GM12878 (cell line): Measurements from ENCODE around the gene TPCN2. TPM values are rescaled to one million over a fixed set of nuclear protein-coding genes. Genes with fewer than 3 reads are reported as not detected.

Source experiments
- BCL3 ChIP-seq: IDR thresholded peaks from 2 replicates; pipeline ENCODE4 v1.6.1; 2011; ENCODE audit warnings: borderline replicate concordance, low read depth, mild to moderate bottlenecking, moderate library complexity, low read length; ENCODE audit not compliant: insufficient read depth, poor library complexity, severe bottlenecking
- IRF4 ChIP-seq: IDR thresholded peaks from 2 replicates; pipeline ENCODE4 v1.6.1; 2011; ENCODE audit warnings: low read depth, low read length
- NR2C1 ChIP-seq: fragments of 450-650 bp; IDR thresholded peaks from 2 replicates; pipeline ENCODE4 v1.6.1; 2017; ENCODE audit warnings: antibody characterized with exemption, mild to moderate bottlenecking, moderate library complexity
- PBX3 ChIP-seq: IDR thresholded peaks from 2 replicates; pipeline ENCODE4 v1.6.1; 2011; ENCODE audit warnings: mild to moderate bottlenecking, low read depth, low read length, moderate library complexity; ENCODE audit not compliant: insufficient replicate concordance
- SREBF2 ChIP-seq: IDR thresholded peaks from 2 replicates; pipeline ENCODE4 v1.6.1; 2012; ENCODE audit warnings: mild to moderate bottlenecking, low read length
- SUPT20H ChIP-seq: IDR thresholded peaks from 2 replicates; pipeline ENCODE4 v1.6.1; 2011; ENCODE audit warnings: low read depth, mild to moderate bottlenecking, low read length, moderate library complexity, borderline replicate concordance; ENCODE audit not compliant: control insufficient read depth
- TBL1XR1 ChIP-seq: IDR thresholded peaks from 2 replicates; pipeline ENCODE4 v1.6.1; 2012; ENCODE audit warnings: low read depth, low read length, improper control_type of control experiment
- TCF12 ChIP-seq: IDR thresholded peaks from 2 replicates; pipeline ENCODE4 v1.6.1; 2011; ENCODE audit warnings: low read depth, mild to moderate bottlenecking, low read length
- TCF3 ChIP-seq: IDR thresholded peaks from 2 replicates; pipeline ENCODE4 v1.6.1; 2012; ENCODE audit warnings: low read depth, mild to moderate bottlenecking, low read length, borderline replicate concordance; ENCODE audit not compliant: insufficient read depth
- ZNF687 ChIP-seq: fragments of 450-650 bp; IDR thresholded peaks from 2 replicates; pipeline ENCODE4 v1.6.1; 2017; ENCODE audit warnings: mild to moderate bottlenecking, moderate library complexity
- polyA plus RNA-seq, 11 experiments: library from polyadenylated mRNA; depleted of rRNA in 4 of 11; unstranded in 6 of 11; stranded (reverse) in 5 of 11; fragments of >200 nt; fragmentation: Nextera tagmentation in 4 of 11; fragmentation: Illumina TruSeq in 1 of 11; extraction: Ambion mirVana in 4 of 11; extraction: Trizol in 1 of 11; gene quantifications; 1 replicate in 1 of 11; 2 replicates in 10 of 11; pipeline versions ENCODE4 v1.2.1 to v1.2.3, GENCODE V29; 2011 to 2016; ENCODE audit warnings: inconsistent platforms in 2 of 11, missing spikeins in 2 of 11, low read depth in 1 of 11
- total RNA-seq, 4 experiments: library from RNA; depleted of rRNA in 3 of 4; stranded (reverse); fragments of >200 nt in 3 of 4; fragmentation: Illumina TruSeq in 1 of 4; extraction: Trizol in 1 of 4; gene quantifications; 2 replicates each; pipeline versions ENCODE4 v1.2.1 to v1.2.3, GENCODE V29; 2013 to 2021

Gene TPCN2
- total and polyA plus RNA-seq, 10 of the 15 experiments (the other 5 are each of a cell fraction or from before 2014, with no cell fraction given) = 1.7 to 18.4 (median 8.4) TPM

- TF ChIP-seq ZNF687 (no peak), BCL3 (no peak), SUPT20H (no peak), SREBF2 (no peak), NR2C1 (no peak), TCF12 (no peak), IRF4 (no peak), PBX3 (no peak), TBL1XR1 (no peak), TCF3 (no peak)
Measured at GRCh38 chr11:69113226-69113625, 64.5 kb downstream of the TPCN2 start (continued).
